GM18498 (cell line): Measurements from ENCODE around the gene GGTA1.

ENCODE experiments used
- ATAC-seq: cut with Tn5 transposase; IDR thresholded peaks from one replicate; pipeline ENCODE4 v1.9.1; 2021; ENCODE audit warnings: mild to moderate bottlenecking, moderate library complexity; ENCODE audit not compliant: unreplicated experiment

Gene GGTA1

DNA sequence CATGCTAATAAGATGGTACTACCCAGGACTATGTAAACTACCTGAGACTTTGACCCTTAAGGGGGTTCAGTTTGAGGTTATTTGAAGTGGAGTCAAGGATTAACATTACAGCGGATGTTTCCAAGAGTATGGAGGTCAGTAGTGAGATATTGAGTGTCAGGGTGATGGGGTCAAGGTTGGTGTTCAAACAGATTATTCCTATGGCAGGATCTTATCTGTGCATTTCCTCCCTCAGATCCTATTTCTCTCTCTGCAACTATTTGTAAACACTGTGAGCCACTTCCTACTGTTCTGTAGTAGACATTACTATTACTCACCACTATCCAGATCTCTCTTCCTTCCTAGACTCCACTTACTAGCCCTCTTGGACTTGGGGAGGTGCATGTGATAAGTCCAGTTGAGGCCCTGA is 75.6 kb downstream of the GGTA1 start:
- ATAC-seq: no peak

DNA sequence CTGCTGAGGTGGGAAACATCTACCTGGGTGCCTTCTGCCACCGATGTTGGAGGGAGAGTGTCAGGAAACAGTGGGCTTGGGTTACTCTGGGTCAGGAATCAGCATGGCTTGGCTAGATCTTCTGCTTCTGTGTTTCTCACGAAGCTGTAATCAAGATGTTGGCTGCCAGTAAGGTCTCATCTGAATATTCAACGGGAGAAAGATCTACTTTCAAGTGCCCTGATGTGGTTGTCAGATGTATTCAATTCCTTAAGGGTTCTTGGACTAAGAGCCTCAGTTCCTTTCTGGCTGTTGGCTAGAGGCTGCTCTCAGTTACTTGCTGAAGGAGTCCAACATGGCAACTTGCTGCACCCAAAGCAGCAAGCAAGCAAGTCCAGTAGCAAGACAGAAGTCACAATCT is 87.7 kb downstream of the GGTA1 start:
- no peak for ATAC-seq

DNA sequence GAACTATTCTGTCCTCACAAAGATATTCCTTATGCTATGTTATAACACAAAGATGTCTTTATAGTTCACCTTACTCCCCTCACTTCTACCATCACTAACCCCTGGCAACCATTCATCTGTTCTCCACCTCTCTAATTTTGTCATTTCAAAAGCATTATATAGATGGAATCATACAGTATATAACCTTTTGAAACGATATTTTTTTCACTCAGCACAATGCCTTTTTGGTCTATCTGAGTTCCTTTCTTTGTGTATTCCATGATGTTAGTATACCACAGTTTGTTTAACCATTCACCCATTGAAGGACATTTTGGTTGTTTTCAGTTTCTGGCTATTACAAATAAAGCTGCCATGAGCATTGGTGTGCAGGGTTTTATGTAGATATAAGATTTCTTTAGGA is 93.7 kb downstream of the GGTA1 start:
- ATAC-seq: no peak
